Measurements from ENCODE around the gene CCDC8. TPM values are rescaled to one million over a fixed set of nuclear protein-coding genes. Genes with fewer than 3 reads are reported as not detected.

CCDC8 gene, protein sequence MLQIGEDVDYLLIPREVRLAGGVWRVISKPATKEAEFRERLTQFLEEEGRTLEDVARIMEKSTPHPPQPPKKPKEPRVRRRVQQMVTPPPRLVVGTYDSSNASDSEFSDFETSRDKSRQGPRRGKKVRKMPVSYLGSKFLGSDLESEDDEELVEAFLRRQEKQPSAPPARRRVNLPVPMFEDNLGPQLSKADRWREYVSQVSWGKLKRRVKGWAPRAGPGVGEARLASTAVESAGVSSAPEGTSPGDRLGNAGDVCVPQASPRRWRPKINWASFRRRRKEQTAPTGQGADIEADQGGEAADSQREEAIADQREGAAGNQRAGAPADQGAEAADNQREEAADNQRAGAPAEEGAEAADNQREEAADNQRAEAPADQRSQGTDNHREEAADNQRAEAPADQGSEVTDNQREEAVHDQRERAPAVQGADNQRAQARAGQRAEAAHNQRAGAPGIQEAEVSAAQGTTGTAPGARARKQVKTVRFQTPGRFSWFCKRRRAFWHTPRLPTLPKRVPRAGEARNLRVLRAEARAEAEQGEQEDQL
- total RNA-seq (10 to 100 TPM; 29.3 to 82.6 (median 67.9) TPM), polyA plus RNA-seq (10 to 100 TPM; 20.1 to 35.7 TPM)
- long read RNA-seq, donor 1, transcript CCDC8-201 (1 exons, 3,186 nt): major isoform, 465 of 465 reads
- long read RNA-seq, donor 1, partial matches to known transcripts: 0 of 465 reads
- long read RNA-seq, donor 1, other reads (novel, unspliced or antisense): 0 of 465 reads
- long read RNA-seq, donor 2, transcript CCDC8-201 (1 exons, 3,186 nt): major isoform, 56 of 56 reads
- long read RNA-seq, donor 2, partial matches to known transcripts: 0 of 56 reads
- long read RNA-seq, donor 2, other reads (novel, unspliced or antisense): 0 of 56 reads
- long read RNA-seq, donor 3, transcript CCDC8-201 (1 exons, 3,186 nt): major isoform, 237 of 237 reads
- long read RNA-seq, donor 3, partial matches to known transcripts: 0 of 237 reads
- long read RNA-seq, donor 3, other reads (novel, unspliced or antisense): 0 of 237 reads

DNA sequence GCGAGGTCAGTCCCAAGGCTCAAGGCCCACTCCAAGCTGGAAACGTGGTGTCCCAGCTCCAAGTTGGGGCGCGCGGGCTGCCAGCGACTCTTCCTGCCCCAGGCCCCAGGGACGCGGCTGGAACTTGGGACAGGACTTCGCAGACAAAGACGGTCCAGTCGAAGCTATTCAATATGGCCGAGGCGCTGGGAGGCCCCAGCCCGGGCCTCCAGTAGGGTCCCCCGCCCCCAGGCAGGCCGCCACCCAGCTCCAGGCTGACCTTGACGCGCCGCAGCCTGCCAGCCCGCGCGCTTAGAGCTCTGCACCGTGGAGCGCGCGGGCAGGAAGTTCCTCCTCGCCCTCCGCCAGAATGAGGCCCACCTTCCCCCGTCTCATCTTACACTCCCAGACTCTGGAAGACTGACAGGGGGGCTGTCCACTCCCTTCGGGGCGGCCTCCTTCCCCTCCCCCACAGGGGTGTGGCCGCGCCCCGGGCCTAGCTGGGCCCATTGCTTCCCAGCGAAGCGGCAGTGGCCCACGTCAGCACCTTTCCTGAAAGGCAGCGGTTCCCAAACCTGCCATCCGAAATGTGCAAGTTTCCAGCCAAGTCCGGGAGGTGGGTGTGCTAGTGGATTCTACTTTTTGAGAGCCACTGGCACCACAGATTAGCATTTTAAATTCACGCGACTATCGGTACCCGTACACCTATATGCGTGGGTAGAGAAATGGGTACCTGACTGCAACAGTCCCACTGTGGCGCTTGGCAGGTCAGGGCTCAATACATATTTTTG is at the start of gene CCDC8:
Gene CCDC8 (minus strand): TSS at position 303 of the 770 bp plus-strand sequence. CDS start 754 bp downstream, outside the sequence.
- TF ChIP-seq CTCF (IDR thresholded peaks at IDR 0.05) (peak in 1 of 3 donors; percentile 15), POLR2A (IDR thresholded peaks at IDR 0.05) (peak; percentile 93), EP300 (IDR thresholded peaks at IDR 0.05) (no peak)
- Histone ChIP-seq H3K4me1 (ENCODE audit: insufficient read depth) (peaks cover 8% of the 10 kb centered on the region), H3K9me3 (no peaks in the 10 kb centered on the region), H3K4me3 (peak within 1 kb of the TSS; percentile 64), H3K27ac (peak within 1 kb of the TSS; percentile 46 to 84), H3K36me3 (no peaks in the 10 kb centered on the region), H3K27me3 (no peaks in the 10 kb centered on the region)
- peak; percentile 96 to 98 (median 97) for DNase-seq
- intact Hi-C loops (cut with DNase I): no loop called here
- 4 to 8% (median 4%) methylated on average over 40 to 46 of the region's 46 CpGs for WGBS, 3 donors

- H3K36me3 ChIP-seq: no peaks in the 10 kb centered on the region
- H3K9me3 ChIP-seq: no peaks in the 10 kb centered on the region
- no peak for TF ChIP-seq POLR2A (IDR thresholded peaks at IDR 0.05)
- TF ChIP-seq CTCF (IDR thresholded peaks at IDR 0.05): no peak
- TF ChIP-seq EP300 (IDR thresholded peaks at IDR 0.05): no peak
- no peaks in the 10 kb centered on the region for H3K27me3 ChIP-seq
- H3K4me1 ChIP-seq (ENCODE audit: insufficient read depth): no peaks in the 10 kb centered on the region
- H3K4me3 ChIP-seq: no peak overlapping the region
- 93 to 97% (median 97%) methylated on average over 2 of the region's 2 CpGs for WGBS, 3 donors
- no peak for DNase-seq
- no peak overlapping the region for H3K27ac ChIP-seq
- intact Hi-C loops (cut with DNase I): no loop called here
Measured at GRCh38 chr19:46461537-46461936, 48.2 kb upstream of the CCDC8 start.

- no peaks in the 10 kb centered on the region for H3K27me3 ChIP-seq
- H3K36me3 ChIP-seq: no peaks in the 10 kb centered on the region
- H3K9me3 ChIP-seq: no peaks in the 10 kb centered on the region
- no peak overlapping the region for H3K27ac ChIP-seq
- WGBS, 3 donors: 82 to 98% (median 88%) methylated on average over 1 of the region's 1 CpG
- H3K4me1 ChIP-seq (ENCODE audit: insufficient read depth): no peaks in the 10 kb centered on the region
- no peak overlapping the region for H3K4me3 ChIP-seq
- TF ChIP-seq POLR2A (IDR thresholded peaks at IDR 0.05) (no peak), EP300 (IDR thresholded peaks at IDR 0.05) (no peak), CTCF (IDR thresholded peaks at IDR 0.05) (no peak)
- intact Hi-C loops (cut with DNase I): no loop called here
- peak in 1 of 5 donors; percentile 1 for DNase-seq
Measured at GRCh38 chr19:46460981-46461380, 47.6 kb upstream of the CCDC8 start.

DNA sequence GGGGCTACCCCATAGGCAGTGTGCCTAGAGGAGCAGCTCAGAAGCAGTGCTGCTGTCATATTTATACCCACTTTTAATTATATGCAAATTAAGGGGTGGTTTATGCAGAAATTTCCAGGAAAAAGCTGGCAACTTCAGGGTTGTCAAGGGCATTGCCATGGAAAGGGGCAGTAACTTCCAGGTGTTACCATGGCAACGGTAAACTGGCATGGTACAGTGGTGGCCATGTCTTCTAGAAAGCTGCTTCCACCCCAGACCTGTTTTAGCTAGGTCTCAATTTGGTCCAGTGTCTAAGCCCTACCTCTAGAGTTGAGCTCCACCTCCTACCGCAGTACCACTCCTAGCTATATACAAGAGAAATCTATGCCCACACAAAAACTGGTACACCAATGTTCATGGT is 46.7 kb upstream of the CCDC8 start:
- TF ChIP-seq CTCF (IDR thresholded peaks at IDR 0.05) (no peak), POLR2A (IDR thresholded peaks at IDR 0.05) (no peak), EP300 (IDR thresholded peaks at IDR 0.05) (no peak)
- WGBS, 3 donors: 62 to 81% (median 64%) methylated on average over 2 of the region's 2 CpGs
- no peak for DNase-seq
- no peaks in the 10 kb centered on the region for H3K27me3 ChIP-seq
- H3K9me3 ChIP-seq: no peaks in the 10 kb centered on the region
- intact Hi-C loops (cut with DNase I): no loop called here
- no peak overlapping the region for H3K4me3 ChIP-seq
- no peaks in the 10 kb centered on the region for H3K36me3 ChIP-seq
- no peaks in the 10 kb centered on the region for H3K4me1 ChIP-seq (ENCODE audit: insufficient read depth)
- H3K27ac ChIP-seq: no peak overlapping the region
